Stimulated activated CD4-positive, alpha-beta T cell treated with anti-CD3 and anti-CD28 coated beads, TNF-alpha, amount 100 ng/mL, for 1 hour (primary cell): ENCODE data around the gene METAP1.
"Not testable (repeated sequence)": the region's sequence is repeated elsewhere in the genome, so short reads cannot be mapped to it uniquely, and the experiment has no call there.

Source experiments
- DNase-seq, 3 donors: peaks; one replicate each; pipeline ENCODE4 v3.0.0-alpha.2; 2020; ENCODE audit warnings: low read depth in 3 of 3, low spot score in 1 of 3

Gene METAP1

DNA sequence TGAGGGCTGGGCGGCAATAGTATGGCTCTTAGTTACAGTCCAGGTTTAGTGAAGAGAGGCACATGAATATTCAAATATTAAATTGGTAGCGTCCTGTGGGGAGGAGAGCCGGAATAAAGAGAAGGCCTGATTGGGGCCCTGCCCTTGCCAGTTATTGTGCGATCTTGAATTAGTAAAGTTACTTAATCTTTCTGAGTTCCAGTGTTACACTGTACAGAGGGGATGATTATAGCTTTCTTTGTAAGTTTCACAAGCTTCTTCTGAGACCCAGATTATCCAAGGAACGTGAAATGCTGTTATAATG is 1.2 kb downstream of the METAP1 start:
- DNase-seq, result no peak

DNA sequence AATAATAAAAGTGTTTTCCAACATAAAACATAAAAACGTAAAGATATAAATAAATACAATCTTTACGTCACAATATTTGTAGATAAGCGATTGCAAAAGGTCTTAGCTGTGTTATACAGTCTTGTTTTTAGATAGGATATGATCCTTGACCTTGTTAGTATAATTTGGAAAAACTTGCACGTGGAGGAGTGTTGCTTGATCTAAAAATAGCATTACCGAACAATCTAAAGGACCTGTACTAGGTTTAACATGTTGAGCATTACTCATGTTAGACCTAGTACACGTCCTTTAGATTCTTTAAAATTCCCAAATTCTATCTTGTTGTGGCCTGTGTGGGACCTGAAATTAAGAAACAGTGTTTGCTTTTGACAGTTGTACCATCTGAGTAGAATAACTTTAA is 1.6 kb downstream of the METAP1 start:
- no peak for DNase-seq

DNA sequence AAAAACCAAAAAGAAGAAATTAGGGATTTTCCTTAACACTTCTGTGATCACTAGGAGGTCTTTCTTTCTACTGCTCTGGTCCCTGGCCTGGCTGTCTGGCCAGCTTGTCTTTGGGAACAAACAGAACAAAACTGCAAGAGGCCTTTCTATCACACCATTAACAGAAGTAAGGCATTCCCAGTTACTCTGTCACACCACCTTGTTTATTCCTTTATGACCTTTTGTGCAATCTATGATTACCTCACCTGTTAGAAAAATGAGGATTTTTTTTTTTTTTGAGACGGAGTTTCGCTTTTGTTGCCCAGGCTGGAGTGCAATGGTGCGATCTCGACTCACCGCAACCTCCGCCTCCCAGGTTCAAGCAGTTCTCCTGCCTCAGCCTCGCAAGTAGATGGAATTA is 3.0 kb downstream of the METAP1 start:
- no peak for DNase-seq

DNA sequence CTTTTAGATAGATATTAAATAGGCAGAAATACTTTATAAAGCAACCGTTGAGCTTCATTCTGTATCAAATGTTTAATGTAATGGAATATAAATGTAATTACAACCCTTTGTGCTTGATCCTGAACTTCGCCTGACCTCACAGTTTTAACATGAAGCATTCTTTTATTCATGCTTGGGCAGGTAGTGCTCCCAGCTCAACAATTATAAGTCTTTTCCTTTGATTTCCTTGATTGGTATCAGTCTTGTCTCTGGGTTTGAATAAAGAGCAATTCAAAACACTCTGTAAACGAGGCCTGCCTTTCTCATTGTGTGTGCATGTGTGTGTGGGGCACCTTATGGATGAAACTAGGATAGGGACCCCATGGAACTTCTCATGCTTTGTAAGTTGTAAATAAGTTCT is 6.8 kb downstream of the METAP1 start:
- no peak for DNase-seq

DNA sequence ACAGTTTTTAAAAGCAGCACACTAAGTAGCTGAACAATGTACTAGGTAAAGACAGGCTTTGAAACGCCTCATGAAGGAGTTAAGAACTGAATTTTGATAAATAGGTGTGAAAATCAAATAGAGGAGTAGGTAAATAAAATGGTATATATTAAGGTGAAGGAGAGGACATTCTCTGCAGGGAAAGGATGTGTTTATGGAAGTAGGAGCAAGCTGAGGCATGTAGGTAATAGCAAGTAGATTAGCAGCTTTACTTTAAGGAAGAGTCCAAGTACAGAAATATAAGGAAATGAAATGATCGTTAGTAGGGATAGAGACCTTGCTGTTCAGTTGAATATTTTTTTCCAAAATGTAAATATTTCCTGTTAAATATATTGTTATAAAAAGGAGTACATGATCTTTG is 12.5 kb downstream of the METAP1 start:
- DNase-seq, result no peak

GRCh38 chr4:99011910-99012309 is 16.4 kb downstream of the METAP1 start:
- no peak for DNase-seq

- no peak for DNase-seq
Measured at GRCh38 chr4:99013402-99013843, 17.9 kb downstream of the METAP1 start.

- no peak for DNase-seq
Measured at GRCh38 chr4:99013884-99014523, 18.5 kb downstream of the METAP1 start.

GRCh38 chr4:99021386-99021785 is 25.9 kb downstream of the METAP1 start:
- DNase-seq, result no peak

- no peak for DNase-seq
Measured at GRCh38 chr4:99022566-99022965, 27.0 kb downstream of the METAP1 start.

GRCh38 chr4:99023800-99024251 is 28.3 kb downstream of the METAP1 start:
- DNase-seq, result not testable (repeated sequence)

GRCh38 chr4:99024481-99025275 is 29.2 kb downstream of the METAP1 start:
- DNase-seq, result no peak

- DNase-seq, result no peak
Measured at GRCh38 chr4:99025506-99025905, 30.0 kb downstream of the METAP1 start.

DNA sequence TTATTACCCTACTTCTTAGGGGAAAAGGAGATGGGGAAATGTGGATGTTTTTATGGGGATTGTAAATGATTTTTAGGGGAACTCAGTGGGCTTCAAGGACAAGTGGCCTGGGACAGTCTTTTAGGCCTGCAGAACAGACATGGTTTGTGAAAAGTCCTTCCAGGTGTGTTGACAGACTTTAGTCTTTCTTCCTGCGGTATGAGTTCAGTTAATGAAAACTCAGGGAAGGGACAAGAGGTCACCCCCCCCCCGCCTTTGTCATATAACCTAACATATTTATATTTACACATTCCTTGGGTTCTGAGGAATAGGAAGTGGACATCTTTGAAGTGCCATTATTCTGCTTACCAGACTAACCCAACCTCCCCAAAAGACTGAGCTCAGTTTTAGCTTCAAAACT is 31.8 kb downstream of the METAP1 start:
- DNase-seq, result no peak

- DNase-seq, result no peak
Measured at GRCh38 chr4:99028187-99028586, 32.7 kb downstream of the METAP1 start.

DNA sequence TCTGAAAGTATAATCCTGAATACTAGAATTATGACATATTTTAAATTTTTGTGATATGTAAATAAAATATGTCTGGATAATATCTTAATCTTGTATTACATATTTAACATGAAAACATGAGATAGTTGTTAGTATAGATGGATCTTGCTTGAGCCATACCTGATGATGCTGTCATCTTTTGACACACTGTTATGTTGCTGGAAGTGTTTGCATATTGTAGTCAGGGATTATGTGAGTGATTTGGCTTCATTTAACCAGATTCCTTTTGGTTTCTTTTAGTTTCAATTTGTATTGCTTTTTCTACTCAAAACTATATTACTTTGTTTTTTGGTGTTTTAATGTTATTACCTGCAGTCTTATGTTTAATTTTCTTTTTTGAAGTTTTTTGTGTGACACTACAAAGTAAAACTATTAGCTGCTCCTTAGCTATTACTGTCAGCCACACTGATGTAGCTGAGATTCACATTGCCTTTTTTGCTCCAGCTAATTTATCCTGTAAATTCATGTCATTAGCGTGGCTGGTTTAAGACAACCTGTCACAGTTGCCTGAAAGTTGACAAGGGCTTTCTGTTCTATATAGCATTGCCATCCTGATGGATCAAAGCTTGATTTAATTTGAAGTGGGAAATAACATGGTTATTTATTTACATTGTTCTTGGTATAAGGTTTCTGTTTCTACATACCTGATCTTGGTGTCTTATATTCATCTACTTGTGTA is 33.7 kb downstream of the METAP1 start:
- no peak for DNase-seq

DNA sequence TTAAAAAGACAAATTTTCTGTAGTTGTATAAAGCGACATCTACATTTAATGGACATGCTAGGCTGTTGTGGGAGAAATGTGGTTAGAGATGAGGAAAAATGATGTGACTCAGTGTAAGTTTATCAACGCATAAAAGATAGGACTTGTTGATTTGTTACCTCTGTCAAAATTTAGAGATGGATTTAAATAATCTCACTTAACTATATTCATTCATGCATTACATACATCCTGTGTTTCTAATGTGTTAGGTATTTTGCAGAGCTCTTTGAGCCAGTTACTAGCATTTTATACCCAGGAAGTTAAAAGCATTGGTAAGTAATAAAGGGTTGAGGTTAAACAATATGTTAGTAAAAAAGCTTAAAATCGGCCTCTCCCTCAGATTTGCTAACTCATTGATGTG is 34.3 kb downstream of the METAP1 start:
- DNase-seq, result no peak

DNA sequence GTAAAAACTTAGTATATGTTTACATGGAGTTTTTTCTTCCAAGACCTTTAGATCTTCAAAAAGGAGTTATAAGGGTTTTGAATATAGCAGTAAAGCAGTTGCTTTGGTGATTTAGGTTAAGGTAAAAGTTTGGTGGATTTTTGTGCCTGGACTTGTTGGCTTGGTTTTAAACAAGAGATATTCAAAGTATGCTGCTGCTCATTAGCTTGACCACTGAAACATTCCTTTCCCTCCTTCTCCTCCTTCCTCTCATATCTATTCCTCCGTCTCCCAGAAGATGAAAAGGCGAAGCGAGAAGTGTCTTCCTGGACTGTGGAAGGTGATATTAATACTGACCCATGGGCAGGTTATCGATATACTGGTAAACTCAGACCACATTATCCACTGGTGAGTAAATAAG is 38.4 kb downstream of the METAP1 start:
- DNase-seq, result no peak

DNA sequence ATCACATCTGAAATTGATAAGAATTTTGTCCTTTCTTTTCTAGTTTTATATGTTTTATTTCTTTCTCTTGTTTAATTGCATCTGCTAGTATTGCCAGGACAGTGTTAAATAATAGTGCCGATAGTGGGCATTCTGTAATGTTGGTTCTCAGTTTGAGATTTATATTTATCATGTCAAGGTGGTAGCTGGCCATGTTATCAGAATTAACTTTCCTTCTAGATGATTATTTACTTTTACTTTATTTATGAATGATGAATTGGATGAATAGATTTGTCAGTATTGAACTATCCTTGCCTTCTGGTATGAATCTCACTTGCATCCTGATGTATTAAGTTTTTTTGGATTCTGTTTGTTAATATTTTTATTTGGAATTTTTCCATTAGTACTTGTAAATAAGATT is 42.7 kb downstream of the METAP1 start:
- no peak for DNase-seq

- DNase-seq, result no peak
Measured at GRCh38 chr4:99043346-99043745, 47.8 kb downstream of the METAP1 start.

GRCh38 chr4:99047710-99048109 is 52.2 kb downstream of the METAP1 start:
- DNase-seq, result no peak

- DNase-seq, result no peak
Measured at GRCh38 chr4:99052902-99053301, 57.4 kb downstream of the METAP1 start.
